Stimulated activated CD4-positive, alpha-beta T cell treated with anti-CD3 and anti-CD28 coated beads, Interleukin-4, amount 100 ng/mL, for 48 hours (primary cell): Measurements from ENCODE around the gene RINT1.

Source experiments
- DNase-seq, 2 donors: peaks; one replicate each; pipeline ENCODE4 v3.0.0-alpha.2; 2020; ENCODE audit warnings: low read depth in 2 of 2

RINT1 gene

GRCh38 chr7:105599551-105599950 is 67.5 kb downstream of the RINT1 start:
- no peak for DNase-seq

GRCh38 chr7:105600720-105601550 is 68.9 kb downstream of the RINT1 start:
- DNase-seq = no peak

DNA sequence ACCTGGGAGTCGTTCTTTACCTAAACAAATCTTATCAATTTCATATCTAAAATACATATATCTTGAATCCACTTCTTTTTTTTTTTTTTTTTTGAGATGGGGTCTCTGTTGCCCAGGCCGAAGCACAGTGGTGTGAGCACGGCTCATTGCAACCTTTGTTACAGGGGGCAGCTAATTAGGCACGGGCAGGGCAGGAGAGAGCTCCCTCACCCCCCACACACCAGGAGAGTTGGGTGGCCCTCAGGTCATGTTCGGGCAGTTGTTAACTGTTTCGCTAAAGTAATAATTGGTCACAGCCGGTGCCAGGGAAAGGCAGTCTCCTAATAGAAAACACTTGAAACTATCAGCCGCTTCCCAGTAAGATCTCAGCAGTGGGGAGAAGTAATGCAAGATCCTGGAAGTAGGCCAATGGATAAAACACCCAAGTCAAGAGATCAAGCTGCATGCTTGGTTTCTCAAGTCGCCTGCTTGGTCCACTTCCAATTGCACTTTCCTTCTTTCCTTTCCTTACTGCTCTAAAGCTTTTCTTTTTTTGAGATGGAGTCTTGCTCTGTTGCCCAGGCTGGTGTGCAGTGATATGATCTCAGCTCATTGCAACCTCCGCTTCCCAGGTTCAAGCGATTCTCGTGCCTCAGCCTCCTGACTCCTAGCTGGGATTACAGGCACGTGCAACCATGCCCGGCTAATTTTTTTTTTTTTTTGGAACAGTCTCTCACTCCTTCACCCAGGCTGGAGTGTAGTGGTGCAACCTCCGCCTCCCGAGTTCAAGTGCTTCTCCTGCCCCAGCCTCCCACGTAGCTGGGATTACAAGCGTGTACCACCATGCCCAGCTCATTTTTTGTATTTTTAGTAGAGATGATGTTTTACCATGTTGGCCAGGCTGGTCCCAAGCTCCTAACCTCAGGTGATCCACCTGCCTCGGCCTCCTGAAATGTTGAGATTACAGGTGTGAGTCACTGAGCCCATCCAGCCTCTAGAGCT is 70.6 kb downstream of the RINT1 start:
- no peak for DNase-seq

DNA sequence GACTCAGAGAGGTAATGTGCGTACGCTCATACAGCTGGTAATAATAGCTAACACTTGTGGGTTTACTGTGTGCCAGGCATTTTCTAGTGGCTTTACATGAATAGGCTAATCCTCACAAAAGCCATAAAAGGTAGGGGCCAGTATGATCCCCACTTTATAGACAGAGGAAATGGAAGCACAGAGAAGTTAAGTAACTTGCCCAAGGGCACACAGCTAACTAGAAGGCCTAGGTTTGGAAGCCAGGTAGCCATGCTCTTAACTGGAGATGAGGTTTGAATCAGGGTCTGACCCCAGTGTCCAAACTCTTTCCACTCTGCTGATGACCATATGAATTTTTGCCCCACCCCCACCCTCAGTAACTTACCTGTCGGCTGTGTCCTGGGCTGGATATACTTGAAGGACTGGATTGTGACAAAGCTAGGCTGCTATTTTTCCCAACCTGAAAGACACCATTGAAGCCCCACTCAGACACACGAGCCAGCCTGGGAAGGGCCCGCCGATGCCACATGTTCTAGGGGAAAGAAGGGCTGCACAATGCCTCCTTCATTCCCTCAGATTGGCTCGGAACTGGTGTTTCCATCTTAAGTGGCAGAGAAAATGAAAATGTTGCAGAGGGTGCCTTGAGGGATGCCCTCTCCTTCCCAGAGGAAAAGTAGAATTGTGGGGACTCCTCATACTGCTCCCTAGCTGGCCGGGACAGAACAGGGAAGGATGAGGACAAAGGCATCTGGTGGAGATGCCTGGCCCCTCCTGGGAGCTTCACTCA is 78.3 kb downstream of the RINT1 start:
- DNase-seq = no peak

- no peak for DNase-seq
Observed at GRCh38 chr7:105611856-105612775, 80.1 kb downstream of the RINT1 start.

GRCh38 chr7:105612806-105613205 is 80.8 kb downstream of the RINT1 start:
- DNase-seq = no peak

- DNase-seq = no peak
Observed at GRCh38 chr7:105613611-105614330, 81.8 kb downstream of the RINT1 start.

GRCh38 chr7:105614341-105614840 is 82.4 kb downstream of the RINT1 start:
- no peak for DNase-seq
